Left colon (tissue), 2 donors: ENCODE data around the gene ETFRF1. TPM values are rescaled to one million over a fixed set of nuclear protein-coding genes. Genes with fewer than 3 reads are reported as not detected.

ENCODE experiments used
- ATAC-seq: fragments of 200-7000 bp; cut with Tn5 transposase; one replicate; pipeline ENCODE4 v1.9.1; 2020; ENCODE audit warnings: mild to moderate bottlenecking, moderate library complexity
- DNase-seq, 2 donors: peaks; one replicate each; pipeline ENCODE4 v3.0.0-alpha.2; 2020
- intact Hi-C, 2 donors: fragments of 100-400 bp; cut with DNase I in 1 of 2; cut with micrococcal nuclease in 1 of 2; formaldehyde crosslinking; loops; one replicate each; pipeline versions ENCODE4 v1.11.2 to v1.14.0; 2022; cut with DNase I, micrococcal nuclease
- total RNA-seq, 2 donors: library from RNA; stranded (reverse); fragmentation: NEBNext Ultra II Directional; extraction: Animal tissue kit (Norgen Biotek cat#: 25700); gene quantifications; one replicate each; pipeline ENCODE4 v1.2.1, GENCODE V29; 2021
- donor health status: DM: no; HTN: no; CAD: no.
- donor health status: DM: yes; HTN: yes; CAD: no.

ETFRF1 gene
- total RNA-seq, 2 donors from 2014 or later, result 11.0 to 13.6 TPM

GRCh38 chr12:25254271-25254880 is 59.3 kb downstream of the ETFRF1 start:
- ATAC-seq (no peak), DNase-seq (no peak)
- intact Hi-C loops, result no loop called here

Other genes starting within 250 kb of the ETFRF1 start
- 1 to 10 TPM; 6.0 to 9.4 TPM for gene BCAT1, start 246.1 kb upstream of the ETFRF1 start, total RNA-seq
- gene DNAI7, start 77 bp upstream of the ETFRF1 start, total RNA-seq, result under 1 TPM; 0.43 to 0.45 TPM
- 10 to 100 TPM; 74.7 to 76.9 TPM for gene KRAS, start 55.7 kb downstream of the ETFRF1 start, total RNA-seq